Breast epithelium (tissue), 3 donors: ENCODE results near the gene ARHGAP44.

Source experiments
- POLR2A ChIP-seq: fragments of 450-650 bp; IDR thresholded peaks from one replicate; pipeline ENCODE4 v1.6.1; 2016; ENCODE audit warnings: antibody characterized with exemption, mild to moderate bottlenecking, moderate library complexity
- POLR2AphosphoS5 ChIP-seq, 3 donors: sonication (generic); formaldehyde crosslinking; IDR thresholded peaks; one replicate each; pipeline ENCODE4 v1.6.1; 2017; ENCODE audit warnings: antibody characterized with exemption in 3 of 3
- TF ChIP-seq, protein P1 (sequence below), 3 donors: fragments of 450-650 bp; IDR thresholded peaks; one replicate each; pipeline ENCODE4 v1.5.1; 2016 to 2017; ENCODE audit warnings: antibody characterized with exemption in 3 of 3, mild to moderate bottlenecking in 3 of 3, moderate library complexity in 3 of 3

DNA sequence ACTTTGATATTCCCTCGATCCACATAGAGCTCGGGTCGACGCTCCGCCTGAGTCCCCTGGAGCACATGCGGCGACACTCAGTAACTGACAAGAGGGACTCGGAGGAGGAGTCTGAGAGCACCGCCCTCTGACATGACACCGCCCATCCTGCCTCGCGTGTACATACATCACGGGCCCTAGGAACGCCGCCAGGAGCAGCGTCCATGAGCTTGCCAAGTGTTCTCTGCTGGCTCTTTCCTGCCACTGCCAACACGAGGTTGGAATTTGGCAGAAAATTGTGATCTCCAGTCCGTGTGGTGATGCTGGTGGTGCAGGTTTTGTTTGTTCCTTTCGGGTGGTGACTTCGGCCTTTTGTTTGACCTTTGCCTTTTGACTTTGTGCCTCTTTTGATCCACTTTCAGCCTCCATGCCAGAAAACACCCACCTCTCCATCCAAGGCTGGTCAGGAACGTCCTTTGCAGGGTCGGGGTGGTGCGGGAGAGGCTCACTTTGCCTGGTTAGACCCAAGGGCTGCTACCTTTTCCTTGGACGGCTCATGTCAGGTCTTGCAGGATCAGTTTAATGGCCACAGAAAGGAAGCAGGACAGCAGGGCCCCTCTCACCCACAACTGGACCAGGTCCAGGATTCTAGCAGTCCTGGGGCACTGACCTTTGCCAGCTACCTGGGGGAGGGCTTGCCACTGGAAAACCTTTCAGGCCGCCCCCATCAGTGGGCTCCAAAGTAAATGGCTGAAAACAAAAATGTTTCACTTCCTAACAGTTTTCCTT lies 200.9 kb downstream of the ARHGAP44 start:
- TF ChIP-seq, protein P1, sequence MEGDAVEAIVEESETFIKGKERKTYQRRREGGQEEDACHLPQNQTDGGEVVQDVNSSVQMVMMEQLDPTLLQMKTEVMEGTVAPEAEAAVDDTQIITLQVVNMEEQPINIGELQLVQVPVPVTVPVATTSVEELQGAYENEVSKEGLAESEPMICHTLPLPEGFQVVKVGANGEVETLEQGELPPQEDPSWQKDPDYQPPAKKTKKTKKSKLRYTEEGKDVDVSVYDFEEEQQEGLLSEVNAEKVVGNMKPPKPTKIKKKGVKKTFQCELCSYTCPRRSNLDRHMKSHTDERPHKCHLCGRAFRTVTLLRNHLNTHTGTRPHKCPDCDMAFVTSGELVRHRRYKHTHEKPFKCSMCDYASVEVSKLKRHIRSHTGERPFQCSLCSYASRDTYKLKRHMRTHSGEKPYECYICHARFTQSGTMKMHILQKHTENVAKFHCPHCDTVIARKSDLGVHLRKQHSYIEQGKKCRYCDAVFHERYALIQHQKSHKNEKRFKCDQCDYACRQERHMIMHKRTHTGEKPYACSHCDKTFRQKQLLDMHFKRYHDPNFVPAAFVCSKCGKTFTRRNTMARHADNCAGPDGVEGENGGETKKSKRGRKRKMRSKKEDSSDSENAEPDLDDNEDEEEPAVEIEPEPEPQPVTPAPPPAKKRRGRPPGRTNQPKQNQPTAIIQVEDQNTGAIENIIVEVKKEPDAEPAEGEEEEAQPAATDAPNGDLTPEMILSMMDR (IDR thresholded peaks at IDR 0.05) = no peak
- TF ChIP-seq POLR2A = no peak
- TF ChIP-seq POLR2AphosphoS5 (IDR thresholded peaks at IDR 0.05) = no peak
